ENCODE data around the gene MRPS14.
"Not testable (repeated sequence)": the region's sequence is repeated elsewhere in the genome, so short reads cannot be mapped to it uniquely, and the experiment has no call there.

Gene MRPS14

DNA sequence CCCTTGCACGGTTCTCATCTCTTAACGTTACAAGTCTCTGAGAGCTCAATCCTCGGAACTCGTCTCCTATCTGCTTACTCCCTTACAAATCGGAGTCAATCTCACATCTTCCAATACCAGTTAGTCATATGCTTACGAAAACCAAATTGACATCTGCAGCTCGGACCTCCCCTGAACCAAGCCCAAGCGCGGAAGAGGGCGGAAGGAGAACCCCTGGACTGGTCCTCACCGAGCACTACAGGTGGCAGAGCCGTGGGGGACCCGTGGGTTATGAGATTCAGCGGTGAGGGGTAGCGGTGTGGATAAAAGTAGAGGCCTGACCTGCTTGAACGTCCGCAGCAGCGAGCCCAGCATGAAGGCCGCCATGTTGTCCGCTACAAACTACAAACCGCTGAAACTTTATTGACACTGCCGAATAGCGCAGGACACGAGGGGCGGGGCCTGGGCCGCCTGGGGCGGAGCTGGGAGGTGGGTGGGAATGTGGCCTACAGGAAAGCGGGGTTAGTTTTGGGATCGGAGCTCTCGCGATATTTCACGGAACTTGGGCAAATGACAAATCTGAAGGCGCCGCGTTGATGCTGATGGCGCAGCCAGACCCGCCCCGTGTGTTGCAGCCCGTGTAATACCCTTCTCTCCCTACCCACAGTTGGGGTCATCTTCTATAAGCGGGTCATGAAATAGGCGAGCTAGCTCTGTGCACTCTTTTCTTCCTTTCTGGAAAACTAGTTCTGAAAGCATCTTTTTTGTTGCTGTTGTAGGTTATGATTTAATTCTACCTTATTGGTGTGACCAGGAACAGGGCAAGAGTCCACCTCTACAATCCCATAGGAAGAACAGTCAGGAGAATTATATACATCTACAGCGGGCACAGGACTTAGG, at the start of gene MRPS14:
Gene MRPS14, minus strand, starts transcription at position 383 of the 879 bp plus-strand sequence. Its CDS starts 17 bp downstream, at position 366.
- peak; percentile 99 for DNase-seq

- peak; percentile 81 for DNase-seq
Observed at GRCh38 chr1:175072099-175072951, 49.1 kb upstream of the MRPS14 start.

DNA sequence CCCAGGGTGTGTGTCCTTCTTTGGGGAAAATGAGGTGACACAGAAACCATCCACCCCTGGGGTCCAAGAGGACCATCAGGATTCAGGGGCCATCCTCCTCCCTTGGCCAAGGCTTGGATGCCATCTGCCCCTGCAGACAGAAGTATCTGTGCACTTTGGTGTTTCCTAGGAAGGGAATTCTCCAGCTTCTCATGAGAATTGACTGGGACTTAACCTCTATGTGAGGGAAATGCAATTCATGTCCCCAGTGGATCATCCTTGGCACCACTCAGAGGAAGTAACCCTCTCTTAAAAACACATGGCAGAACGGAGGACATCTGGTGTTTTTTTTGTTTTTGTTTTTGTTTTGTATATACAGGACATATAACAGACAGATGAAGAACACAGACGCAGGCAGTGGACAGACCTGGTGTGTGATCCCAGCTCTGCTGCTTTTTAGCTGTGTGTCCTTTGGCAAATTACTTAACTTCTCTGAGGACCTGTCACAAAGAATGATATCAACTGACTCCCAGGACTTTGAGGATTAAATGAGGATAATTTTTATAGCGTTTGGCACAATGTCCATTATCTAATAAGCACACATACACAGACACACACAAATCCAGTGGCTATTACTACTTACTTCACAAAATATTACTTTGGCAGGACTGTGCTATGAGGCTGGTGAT, 48.2 kb upstream of the MRPS14 start:
- DNase-seq, result no peak

- no peak for DNase-seq
Observed at GRCh38 chr1:175070818-175071217, 47.6 kb upstream of the MRPS14 start.

GRCh38 chr1:175067362-175068106, 44.3 kb upstream of the MRPS14 start, which contains the start of gene TNN:
Gene TNN (plus strand): TSS chr1:175067833. CDS start chr1:175077419, 9,586 bp downstream.
- no peak for DNase-seq

- no peak for DNase-seq
Observed at GRCh38 chr1:175062858-175063257, 39.6 kb upstream of the MRPS14 start.

- no peak for DNase-seq
Observed at GRCh38 chr1:175062339-175062738, 39.1 kb upstream of the MRPS14 start.

GRCh38 chr1:175054736-175055135, 31.5 kb upstream of the MRPS14 start:
- DNase-seq, result no peak

DNA sequence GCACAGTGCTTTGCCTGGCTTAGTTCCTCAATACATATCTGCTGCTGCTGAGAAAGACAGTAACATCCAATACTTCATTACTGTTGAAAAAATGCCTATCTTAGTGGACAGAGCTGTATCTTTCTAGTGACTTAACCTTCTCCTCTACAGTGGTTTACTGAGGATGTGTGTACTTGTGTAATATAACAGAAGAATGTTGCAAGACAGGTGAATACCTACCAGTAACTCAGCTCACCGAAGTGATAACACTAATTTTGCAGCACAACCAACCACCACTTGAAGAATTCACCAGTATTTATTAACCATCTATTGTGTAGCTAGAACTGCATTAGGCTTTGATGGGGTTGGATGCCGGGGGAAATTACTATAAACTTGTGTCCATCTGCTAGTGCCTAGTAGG, 27.8 kb upstream of the MRPS14 start:
- DNase-seq, result no peak

DNA sequence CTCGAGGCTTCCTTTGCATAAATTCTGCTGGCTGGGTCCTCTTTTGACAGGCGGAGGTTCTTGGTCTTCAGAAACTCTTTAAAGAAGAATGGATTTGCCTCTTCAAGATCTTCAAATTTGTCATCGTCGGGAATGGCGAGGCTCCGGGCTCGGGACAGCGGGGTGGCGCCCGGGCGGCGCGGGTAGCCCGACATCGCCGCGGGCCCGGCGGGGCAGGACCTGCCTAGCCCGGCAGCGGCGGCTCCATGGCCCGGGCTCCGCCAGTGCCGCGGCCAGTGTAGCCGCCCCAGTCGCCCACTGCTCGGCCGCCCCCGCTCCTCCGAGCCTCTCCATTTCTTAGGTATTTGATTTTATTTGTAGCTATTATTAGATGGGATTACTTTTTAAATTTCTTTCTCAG, 22.3 kb upstream of the MRPS14 start:
- DNase-seq, result no peak

- no peak for DNase-seq
Observed at GRCh38 chr1:175045097-175045496, 21.9 kb upstream of the MRPS14 start.

DNA sequence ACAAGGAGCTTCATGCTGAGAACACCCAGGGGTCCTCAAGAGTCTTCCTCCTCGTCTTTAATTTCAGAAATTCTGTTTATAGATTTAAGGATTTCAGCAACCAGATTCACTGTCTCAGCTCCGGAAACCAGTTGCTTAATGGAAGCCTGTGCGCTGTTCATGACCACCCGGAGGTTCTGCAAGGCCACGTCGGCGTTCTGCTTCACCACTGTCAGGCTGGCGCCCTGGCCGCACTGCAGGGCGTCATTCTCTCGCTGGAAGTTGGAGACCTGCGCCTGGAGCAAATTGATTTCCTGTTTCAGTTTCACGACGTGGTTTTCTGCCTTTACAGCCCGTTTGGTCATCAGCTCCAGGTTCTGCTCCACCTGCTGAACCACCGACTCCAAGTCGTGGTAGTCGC, 21.4 kb upstream of the MRPS14 start:
- DNase-seq, result not testable (repeated sequence)

DNA sequence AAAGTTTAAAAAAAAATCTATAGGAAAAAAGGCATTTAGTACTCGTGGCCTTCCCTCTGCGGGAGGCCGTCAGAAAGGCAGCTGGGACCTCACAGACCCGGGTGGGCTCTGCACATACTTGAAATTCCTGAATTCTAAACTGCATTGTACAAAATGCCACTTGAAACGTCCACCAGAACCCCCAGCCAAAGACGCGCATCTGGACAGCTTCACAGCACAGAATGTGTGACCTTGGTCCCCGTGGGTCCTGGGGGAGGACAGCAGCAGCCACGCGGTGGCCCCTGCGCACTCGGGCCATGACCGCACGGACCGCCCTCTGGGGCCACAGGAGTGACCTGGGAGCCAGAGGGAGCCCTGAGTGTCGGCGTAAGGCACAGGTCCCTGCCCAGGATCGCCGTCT, 20.6 kb upstream of the MRPS14 start:
- no peak for DNase-seq

DNA sequence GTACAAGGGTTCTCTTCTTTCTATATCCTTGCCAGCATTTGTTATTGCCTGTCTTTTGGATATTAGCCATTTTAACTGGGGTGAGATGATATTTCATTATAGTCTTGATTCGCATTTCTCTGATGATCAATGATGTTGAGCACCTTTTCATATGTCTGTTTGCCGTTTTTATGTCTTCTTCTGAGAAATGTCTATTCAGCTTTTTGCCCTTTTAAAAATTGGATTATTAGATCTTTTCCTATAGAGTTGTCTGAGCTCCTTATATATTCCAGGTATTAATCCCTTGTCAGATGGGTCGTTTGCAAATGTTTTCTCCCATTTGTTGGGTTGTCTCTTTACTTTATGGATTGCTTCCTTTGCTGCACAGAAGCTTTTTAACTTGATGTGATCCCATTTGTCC, 19.4 kb upstream of the MRPS14 start:
- no peak for DNase-seq

- no peak for DNase-seq
Observed at GRCh38 chr1:175040324-175040879, 17.2 kb upstream of the MRPS14 start.

GRCh38 chr1:175037416-175037815, 14.2 kb upstream of the MRPS14 start:
- no peak for DNase-seq

DNA sequence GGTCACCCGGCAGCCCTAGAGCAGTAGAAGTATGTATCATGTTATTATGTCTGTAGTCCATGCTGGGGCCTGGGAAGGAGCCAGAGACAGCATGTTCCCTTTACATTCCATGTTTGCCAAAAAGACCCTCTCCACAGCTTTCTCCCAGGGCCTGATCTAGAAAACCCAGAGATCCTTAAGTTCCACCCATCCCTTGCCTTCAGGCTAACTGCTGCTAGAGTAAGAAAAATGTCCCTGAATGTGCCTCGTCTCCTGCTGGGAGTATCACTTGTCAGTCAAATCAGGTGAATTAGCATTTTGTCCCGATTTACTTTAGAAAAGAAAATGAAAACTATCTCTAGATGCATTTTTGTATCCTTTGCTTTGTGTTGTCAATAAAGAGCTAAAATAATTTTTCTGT, 13.3 kb upstream of the MRPS14 start:
- DNase-seq, result no peak

GRCh38 chr1:175035865-175036264, 12.6 kb upstream of the MRPS14 start:
- DNase-seq, result no peak

DNA sequence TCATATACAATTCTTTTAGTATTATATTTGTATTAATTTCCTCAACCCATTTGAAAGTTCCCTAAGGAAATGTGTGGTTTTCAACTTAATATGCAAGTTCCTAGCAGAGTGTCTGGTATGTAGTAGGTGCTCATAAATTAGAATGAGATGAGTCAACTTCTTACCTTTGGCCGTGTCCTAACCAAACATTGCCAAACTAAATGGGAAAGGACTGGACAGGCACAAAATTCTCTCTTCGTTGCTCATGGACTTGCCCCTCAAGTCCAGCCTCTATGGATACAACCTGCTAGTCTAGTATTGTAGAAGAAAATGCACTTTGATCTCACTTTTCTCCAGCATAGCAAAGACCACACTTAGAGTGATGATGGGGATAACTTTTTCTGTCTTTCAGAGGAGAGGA, 11.6 kb upstream of the MRPS14 start:
- DNase-seq, result no peak

GRCh38 chr1:175033953-175034352, 10.7 kb upstream of the MRPS14 start:
- no peak for DNase-seq

GRCh38 chr1:175024773-175025172, 1.5 kb upstream of the MRPS14 start:
- no peak for DNase-seq

DNA sequence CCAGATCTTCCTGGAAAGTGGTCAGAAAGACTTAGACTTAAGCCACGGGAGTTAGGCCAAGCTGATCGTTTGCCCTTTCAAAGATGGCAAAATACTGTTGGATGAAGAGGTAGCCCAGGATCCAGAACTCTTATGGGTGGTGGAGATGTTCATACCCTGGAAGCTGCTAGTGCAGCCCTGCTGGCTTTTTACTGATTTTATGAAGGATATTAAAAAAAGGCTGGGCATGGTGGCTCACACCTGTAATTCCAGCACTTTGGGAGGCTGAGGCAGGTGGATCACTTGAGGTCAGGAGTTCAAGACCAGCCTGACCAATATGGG, 657 bp upstream of the MRPS14 start:
- DNase-seq, result not testable (repeated sequence)
